HG02759 (cell line): ENCODE measurements around the gene PNLDC1.
"Not testable (repeated sequence)": the region's sequence is repeated elsewhere in the genome, so short reads cannot be mapped to it uniquely, and the experiment has no call there.

ENCODE experiments used
- ATAC-seq: cut with Tn5 transposase; IDR thresholded peaks from one replicate; pipeline ENCODE4 v1.9.1; 2021; ENCODE audit warnings: mild to moderate bottlenecking, moderate library complexity; ENCODE audit not compliant: unreplicated experiment

Gene PNLDC1

GRCh38 chr6:159819098-159819497, 19.0 kb downstream of the PNLDC1 start:
- ATAC-seq: no peak

DNA sequence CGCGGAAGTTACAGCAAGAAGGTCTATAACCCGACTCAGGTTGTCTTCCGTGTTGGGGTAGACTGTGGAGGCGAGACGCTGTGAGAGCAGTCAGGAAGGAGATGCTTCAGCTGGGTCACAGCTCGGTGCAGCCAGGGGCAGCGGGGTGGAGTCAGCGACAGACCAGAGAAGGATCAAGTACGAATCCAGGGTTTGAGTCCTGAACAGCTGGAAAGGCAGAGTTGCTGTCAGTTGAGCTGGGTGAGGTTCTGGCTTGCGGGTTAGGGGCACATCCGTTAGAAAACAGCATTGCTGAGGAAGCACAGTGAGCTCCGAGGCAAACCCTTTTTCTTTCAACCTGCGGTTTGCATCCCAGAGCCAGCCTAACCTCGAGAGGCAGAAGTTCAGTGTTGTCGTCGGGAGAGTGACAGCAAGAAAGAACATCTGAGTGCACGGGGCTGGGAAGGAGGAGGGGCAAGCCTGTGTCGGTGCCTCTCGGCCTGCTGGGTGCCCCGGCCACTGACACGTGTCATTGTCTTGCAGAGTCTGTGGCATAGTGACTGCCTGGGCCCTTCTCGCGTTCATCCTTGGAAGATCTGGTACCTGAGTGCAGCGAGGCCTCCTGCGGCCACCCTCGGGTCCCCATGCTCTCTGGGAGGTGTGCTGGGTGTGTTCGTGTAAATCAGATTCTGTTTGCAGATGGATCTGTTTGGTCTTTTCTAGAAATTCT, 20.0 kb downstream of the PNLDC1 start:
- no peak for ATAC-seq

GRCh38 chr6:159821122-159821521, 21.0 kb downstream of the PNLDC1 start:
- no peak for ATAC-seq

DNA sequence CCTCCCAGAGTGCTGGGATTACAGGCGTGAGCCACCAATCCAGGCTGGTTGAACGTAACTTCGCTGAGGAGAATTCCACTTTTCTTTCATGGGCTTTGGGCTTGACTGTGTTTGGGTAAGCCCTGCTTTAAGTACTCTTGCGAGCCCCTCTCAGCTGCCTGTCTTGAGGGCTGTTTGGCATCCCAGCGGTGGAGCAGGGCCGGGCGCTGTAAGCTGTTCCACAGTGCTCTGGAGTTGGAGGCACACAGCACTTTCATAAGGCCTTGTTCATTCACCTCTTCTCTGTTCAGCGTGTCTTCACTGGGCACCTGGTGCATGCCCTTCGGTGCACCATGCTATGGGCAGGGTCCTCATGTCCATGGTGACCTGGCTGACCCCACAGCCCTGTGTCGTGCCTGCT, 21.6 kb downstream of the PNLDC1 start:
- no peak for ATAC-seq

DNA sequence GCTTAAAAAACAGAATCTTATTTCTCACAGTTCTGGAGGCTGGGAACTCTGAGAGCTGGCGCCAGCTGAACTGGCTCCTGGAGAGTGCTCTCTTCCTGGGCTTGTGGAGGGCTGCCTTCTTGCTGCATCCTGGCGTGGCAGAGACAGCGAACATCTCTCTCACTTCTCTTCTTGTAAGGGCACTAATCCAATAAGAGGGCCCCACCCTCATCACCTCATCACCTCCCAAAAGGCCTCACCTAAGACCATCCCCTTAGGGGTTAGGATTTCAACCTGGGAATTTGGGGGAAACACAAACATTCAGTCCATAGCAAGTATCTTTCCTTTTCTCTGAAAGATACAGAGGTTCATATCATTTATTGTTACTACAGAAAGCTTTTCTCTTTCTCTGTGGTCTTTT, 23.9 kb downstream of the PNLDC1 start:
- no peak for ATAC-seq

- ATAC-seq: not testable (repeated sequence)
Measured at GRCh38 chr6:159824690-159825089, 24.6 kb downstream of the PNLDC1 start.

- no peak for ATAC-seq
Measured at GRCh38 chr6:159826004-159826403, 25.9 kb downstream of the PNLDC1 start.

- no peak for ATAC-seq
Measured at GRCh38 chr6:159826968-159827647, 27.0 kb downstream of the PNLDC1 start.

DNA sequence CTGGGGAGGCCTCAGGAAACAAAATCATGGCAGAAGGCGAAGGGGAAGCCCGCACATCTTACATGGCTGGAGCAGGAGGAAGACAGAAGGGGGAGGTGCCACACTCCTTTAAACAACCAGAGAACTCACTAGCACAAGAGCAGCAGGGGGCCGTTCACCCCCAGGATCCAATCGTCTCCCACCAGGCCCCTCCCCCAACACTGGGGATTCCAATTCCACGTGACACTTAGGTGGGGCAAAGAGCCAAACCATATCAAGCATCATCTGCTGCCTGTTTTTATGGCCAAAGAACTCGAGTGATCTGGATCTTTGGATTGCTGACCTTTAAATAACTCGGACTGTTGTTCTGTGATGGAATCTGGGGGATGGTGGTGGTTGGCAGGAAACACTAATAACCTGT, 28.0 kb downstream of the PNLDC1 start:
- ATAC-seq: no peak

DNA sequence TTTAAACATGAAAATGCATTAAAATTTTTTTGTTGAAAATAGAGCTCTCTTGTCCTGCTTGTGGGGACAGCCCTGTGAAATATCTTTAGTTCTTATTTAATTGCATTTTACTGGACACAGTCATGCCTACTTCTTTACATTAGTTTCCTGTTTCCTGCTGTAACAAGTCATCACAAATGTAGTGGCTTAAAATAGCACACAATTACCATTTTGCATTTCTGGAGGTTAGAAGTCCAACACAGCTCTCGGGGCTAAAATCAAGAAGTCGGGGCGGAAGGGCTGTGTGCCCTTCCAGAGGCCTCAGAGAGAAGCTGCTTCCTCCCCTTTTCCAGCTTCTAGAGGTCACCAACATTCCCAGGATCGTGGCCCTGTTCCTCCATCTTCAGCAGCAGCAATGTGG, 29.4 kb downstream of the PNLDC1 start:
- peak; percentile 52 for ATAC-seq

DNA sequence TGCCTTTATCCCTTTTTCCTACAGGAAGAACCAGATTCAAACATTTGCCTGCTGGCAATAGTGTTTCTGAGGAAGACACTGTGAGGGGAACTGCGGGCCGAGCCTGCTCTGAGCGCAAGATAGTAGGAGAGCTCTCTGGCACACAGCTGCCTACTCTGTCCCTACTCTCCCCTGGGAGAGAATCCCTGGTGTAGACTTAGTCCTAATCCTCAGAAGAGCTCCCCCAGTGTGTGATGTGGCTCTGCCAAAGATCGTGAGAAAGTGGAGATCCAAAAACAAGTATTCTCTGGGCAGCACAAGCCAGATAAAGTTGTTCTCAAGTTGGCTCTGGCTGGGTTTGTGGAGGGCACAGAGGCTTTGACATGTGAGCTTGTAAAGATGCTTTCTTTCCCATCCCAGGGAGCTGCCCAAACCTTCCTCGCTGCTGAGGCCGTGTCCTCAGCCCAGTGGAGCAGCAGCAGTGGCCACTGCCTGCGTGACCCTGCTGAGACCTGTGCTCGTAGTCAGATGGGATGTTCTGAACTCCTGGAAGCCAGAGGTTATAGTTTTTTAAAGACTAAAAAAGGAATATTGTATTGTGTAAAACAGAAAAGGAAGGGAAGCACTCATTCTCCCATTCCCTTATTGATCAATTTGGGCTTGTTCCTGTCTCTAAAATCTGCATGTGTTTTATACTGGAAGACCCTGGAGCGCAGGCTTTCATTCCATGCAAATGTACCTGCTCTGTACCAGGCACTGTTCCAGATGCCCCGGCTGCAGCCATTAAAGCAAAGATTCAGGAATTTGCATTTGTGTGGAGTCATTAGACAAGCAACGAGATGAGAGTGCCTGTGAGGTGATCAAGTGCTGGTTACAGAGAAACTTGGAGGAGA, 30.7 kb downstream of the PNLDC1 start:
- ATAC-seq: no peak

DNA sequence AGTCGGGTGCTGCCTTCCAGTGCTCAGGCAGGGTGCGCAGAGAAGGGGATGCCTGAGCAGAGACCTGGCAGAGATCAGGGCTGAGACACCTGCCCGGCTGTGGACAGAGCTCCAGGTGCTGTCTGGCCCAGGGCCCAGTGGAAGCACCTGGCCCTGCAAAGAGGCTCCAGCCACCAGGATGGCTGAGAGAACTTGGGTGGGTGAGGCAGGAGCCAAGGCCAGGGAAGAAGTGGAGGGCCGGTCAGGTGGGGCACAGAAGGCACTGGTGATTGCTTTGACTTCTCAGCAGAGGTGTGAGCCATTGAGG, 31.2 kb downstream of the PNLDC1 start:
- ATAC-seq: no peak

DNA sequence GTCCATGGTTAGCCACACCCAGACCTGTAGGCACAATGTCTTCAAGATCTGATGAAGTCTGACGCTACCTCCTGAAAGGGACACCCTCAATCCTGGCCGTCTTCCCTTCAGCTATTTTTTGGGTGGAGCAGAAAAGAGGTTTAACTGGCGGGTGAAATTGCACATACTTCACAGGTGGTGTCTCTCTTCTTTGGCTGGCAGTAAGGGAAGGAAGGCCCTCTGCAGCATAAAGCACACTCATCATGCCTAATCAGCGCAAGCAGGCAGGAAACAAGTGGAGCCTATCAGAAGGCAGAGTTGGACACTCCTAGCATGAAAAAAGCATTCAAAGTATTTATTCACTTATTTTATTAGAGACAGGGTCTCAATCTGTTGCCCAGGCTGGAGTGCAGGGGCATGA, 32.9 kb downstream of the PNLDC1 start:
- ATAC-seq: no peak

DNA sequence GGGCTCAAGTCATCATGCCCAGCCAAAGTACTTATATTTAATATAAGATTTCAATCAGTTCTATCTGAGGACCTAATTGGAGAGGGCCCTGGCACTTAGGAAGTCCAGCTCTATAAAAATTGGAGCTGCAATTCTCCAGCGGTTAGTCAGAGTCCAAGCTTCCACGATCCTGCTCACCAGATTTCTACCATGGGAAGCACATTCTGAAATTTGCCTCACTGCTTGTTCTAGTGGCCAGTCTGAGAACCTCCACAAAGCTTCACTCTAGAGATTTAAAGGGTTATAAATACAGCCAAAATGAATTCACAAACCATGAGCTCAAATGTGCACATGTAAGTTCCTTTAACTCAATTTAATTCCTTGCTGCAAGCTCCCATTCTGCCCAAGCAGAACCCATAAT, 33.5 kb downstream of the PNLDC1 start:
- ATAC-seq: no peak

GRCh38 chr6:159833997-159834603, 34.0 kb downstream of the PNLDC1 start:
- no peak for ATAC-seq

DNA sequence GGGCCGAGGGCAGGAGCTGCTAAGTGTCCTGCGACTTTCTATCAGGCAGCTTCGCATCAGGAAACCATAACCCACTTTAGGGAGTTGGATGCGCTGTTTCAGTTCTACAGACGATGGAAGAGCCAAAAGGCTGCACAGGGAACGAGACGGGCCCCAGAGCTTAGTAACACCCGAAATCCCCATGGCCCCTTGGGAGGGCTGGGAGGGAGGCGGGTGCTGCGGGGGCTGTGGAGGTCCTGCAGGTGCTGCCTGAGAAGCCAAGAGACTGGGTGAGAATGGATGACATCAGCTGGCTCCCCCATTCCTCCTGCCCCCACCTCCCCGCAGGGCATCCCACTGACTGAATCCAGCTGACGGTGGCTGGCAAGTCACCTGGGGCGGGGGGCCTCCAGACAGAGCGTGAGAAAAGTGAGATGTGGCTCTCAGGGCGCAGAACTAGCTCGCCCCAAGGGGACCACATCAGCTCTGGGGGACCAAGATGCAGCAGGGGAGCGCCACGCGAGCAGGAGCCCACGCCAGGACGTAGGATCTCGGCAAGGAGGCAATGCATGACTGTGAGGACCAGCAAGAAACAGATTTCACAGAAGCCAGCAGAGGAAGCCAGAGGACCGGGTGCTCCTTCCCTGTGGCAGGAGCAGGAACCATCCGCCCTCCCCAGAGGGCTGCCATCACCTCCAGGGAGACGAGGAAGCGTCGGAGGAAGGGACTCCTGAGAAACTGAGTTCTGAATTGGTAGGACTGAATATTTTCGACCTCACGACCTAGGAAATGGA, 36.8 kb downstream of the PNLDC1 start:
- no peak for ATAC-seq

DNA sequence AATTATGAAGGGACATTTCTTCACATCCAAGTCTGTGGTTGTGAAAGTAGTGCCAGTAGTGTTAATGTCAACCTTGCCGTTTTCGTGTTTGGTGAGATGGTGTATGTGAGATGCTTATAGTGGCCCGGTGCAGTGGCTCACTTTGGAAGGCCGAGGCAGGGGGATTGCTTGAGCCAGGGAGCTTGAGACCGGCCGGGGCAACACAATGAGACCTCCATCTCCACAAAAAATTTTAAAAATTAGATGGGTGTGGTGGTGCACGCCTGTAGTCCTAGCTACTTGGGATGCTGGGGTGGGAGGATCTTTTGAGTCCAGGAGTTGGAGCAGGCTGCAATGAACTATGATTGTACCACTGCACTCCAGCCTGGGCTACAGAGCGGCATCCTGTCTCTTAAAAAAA, 37.4 kb downstream of the PNLDC1 start:
- no peak for ATAC-seq

- no peak for ATAC-seq
Measured at GRCh38 chr6:159838020-159838744, 38.1 kb downstream of the PNLDC1 start.

DNA sequence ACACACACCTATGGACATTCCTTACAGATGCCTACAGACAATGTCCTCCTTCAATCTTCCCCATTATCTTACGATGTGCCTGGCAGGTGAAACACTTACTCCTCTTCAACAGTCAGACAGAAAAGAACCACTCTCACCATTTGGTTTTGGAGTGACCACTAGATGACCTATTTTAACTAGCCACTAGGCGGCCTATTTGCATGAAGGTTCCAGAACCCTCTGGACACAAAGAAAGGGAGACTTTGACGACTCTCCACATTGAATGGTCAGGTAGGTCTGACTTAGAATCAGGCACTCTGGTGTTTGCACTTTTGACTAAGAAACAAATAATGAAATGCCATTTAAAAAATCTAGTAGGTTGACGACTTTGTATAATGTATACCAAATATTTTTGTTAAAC, 42.0 kb downstream of the PNLDC1 start:
- ATAC-seq: no peak
